Transverse colon (tissue), 4 donors: Measurements from ENCODE around the gene SOWAHA. TPM values are rescaled to one million over a fixed set of nuclear protein-coding genes. Genes with fewer than 3 reads are reported as not detected.

Experiments used
- DNase-seq: peaks from one replicate; pipeline ENCODE4 v3.0.0-alpha.2; 2019
- H3K27ac ChIP-seq, 4 donors: fragments of 200-600 bp; sonication (generic); 2 replicates each; pipeline ENCODE4 v1.5.1; 2016 to 2018; ENCODE audit warnings: inconsistent platforms in 4 of 4
- H3K27me3 ChIP-seq: fragments of 200-600 bp; sonication (generic); 2 replicates; pipeline ENCODE4 v1.5.1; 2017; ENCODE audit warnings: inconsistent platforms
- H3K36me3 ChIP-seq, 4 donors: fragments of 200-600 bp; sonication (generic); 2 replicates each; pipeline ENCODE4 v1.5.1; 2017 to 2019; ENCODE audit warnings: inconsistent platforms in 4 of 4
- H3K4me1 ChIP-seq, 4 donors: fragments of 200-600 bp; sonication (generic); 2 replicates each; pipeline ENCODE4 v1.5.1; 2017 to 2020; ENCODE audit warnings: inconsistent platforms in 4 of 4
- H3K4me3 ChIP-seq, 4 donors: fragments of 200-600 bp; sonication (generic); 1 replicate in 1 of 4; 2 replicates in 3 of 4; pipeline versions ENCODE4 v1.5.1 to v1.6.1; 2017 to 2019; ENCODE audit warnings: inconsistent platforms in 4 of 4
- H3K9me3 ChIP-seq, 2 donors: fragments of 200-600 bp; sonication (generic); 2 replicates each; pipeline ENCODE4 v1.5.1; 2017 to 2019; ENCODE audit warnings: inconsistent platforms in 2 of 2
- EP300 ChIP-seq: sonication (generic); formaldehyde crosslinking; IDR thresholded peaks from one replicate; pipeline ENCODE4 v1.6.1; 2017; ENCODE audit warnings: antibody characterized with exemption, low read depth
- POLR2A ChIP-seq: fragments of 450-650 bp; IDR thresholded peaks from one replicate; pipeline ENCODE4 v1.6.1; 2016; ENCODE audit warnings: antibody characterized with exemption, mild to moderate bottlenecking, moderate library complexity
- POLR2AphosphoS5 ChIP-seq, 3 donors: sonication (generic); formaldehyde crosslinking; IDR thresholded peaks; one replicate each; pipeline ENCODE4 v1.6.1; 2016; ENCODE audit warnings: antibody characterized with exemption in 3 of 3
- WGBS, 2 donors: methylation state at CpG; one replicate each; pipeline ENCODE4 v1.1.5; 2018; ENCODE audit warnings: low coverage in 1 of 2; 5-methylcytosine and 5-hydroxymethylcytosine counted together
- in situ Hi-C, 4 donors: fragments of 200-750 bp; cut with MboI; loops; one replicate each; pipeline versions ENCODE4 v1.15.0 to v1.15.1; 2017; ENCODE audit warnings: low sequenced_read_pairs in 3 of 4, low pct_ligation_motif_present in 1 of 4, low pct_unique_long_range_greater_than_20kb in 1 of 4
- intact Hi-C: fragments of 100-400 bp; cut with DNase I; formaldehyde crosslinking; loops from one replicate; pipeline ENCODE4 v1.15.1; 2023; ENCODE audit warnings: low total_unique reads
- total RNA-seq, 4 donors: library from RNA; depleted of rRNA; stranded (reverse); fragments of >200 nt; gene quantifications; one replicate each; pipeline ENCODE4 v1.1.0, GENCODE V29; 2016
- TF ChIP-seq, protein P1 (sequence below), 5 experiments: fragments of 200-600 bp in 3 of 5; fragments of 450-650 bp in 2 of 5; sonication (generic) in 3 of 5; IDR thresholded peaks; 1 replicate in 2 of 5; 2 replicates in 3 of 5; pipeline ENCODE4 v1.5.1; 2016 to 2017; ENCODE audit warnings: antibody characterized with exemption in 5 of 5, inconsistent platforms in 3 of 5, mild to moderate bottlenecking in 2 of 5, moderate library complexity in 1 of 5

SOWAHA gene
- total RNA-seq, 4 donors from 2014 or later, result 35.2 to 93.5 (median 76.0) TPM

DNA sequence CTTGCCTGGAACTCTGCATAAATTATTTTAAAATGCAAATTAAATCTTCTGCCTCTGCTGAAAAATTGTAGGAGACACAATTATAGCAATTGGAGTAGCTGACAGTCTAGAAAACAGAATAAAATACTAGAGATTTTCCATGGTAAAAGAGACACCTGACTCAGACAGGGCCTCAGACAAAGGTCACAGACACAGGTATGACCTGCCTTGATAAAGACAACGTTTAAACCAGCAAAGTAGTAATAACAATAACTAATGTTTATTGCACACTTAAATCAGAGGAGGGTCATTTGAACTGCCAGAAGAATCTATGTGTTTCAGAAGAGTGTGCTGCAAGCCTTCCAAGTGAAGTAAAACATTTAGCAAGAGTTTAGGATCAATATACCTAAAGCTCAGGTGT, 3.9 kb downstream of the SOWAHA start:
- TF ChIP-seq EP300, result no peak
- Histone ChIP-seq H3K27ac (no peak overlapping the region), H3K27me3 (peaks cover 25% of the 10 kb centered on the region), H3K9me3 (no peaks in the 10 kb centered on the region), H3K36me3 (no peaks in the 10 kb centered on the region), H3K4me1 (peaks cover 0 to 21% (median 17%) of the 10 kb centered on the region in 4 donors), H3K4me3 (no peak overlapping the region)
- WGBS, 2 donors, result 46 to 78% methylated on average over 1 of the region's 1 CpG
- intact Hi-C loops, result no loop called here
- in situ Hi-C loops, result loop anchor here in 2 of 4 donors (25.0 kb wide), 1 partner anchor 430 kb away; no protein-coding TSS in a partner anchor
- no peak for DNase-seq

DNA sequence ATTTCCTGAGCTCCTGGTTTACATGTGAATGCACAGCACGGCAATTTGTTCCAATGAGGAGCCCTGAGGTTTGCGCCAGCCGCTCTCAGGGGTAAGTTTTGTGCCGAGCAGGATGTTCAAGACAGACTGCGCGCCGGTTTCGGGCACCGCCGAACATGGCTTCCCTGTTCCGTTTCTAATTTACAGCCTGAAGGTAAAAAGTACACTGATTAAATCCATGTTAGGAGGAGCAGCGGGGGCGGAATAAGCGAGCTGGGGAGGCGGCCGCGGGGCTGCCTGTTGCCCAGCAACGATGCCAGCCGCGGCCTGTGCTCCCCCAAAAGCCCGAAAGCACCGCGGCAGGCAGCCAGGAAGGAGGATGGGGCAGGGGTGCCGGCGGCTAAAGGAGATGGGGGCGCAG, 6.4 kb downstream of the SOWAHA start:
- DNase-seq, result no peak
- H3K4me3 ChIP-seq, result peak overlapping the region in 1 of 4 donors; percentile 16
- H3K27ac ChIP-seq, result peak overlapping the region in 1 of 4 donors; percentile 8
- TF ChIP-seq POLR2A (no peak), POLR2AphosphoS5 (IDR thresholded peaks at IDR 0.05) (no peak), EP300 (no peak)
- TF ChIP-seq, protein P1, sequence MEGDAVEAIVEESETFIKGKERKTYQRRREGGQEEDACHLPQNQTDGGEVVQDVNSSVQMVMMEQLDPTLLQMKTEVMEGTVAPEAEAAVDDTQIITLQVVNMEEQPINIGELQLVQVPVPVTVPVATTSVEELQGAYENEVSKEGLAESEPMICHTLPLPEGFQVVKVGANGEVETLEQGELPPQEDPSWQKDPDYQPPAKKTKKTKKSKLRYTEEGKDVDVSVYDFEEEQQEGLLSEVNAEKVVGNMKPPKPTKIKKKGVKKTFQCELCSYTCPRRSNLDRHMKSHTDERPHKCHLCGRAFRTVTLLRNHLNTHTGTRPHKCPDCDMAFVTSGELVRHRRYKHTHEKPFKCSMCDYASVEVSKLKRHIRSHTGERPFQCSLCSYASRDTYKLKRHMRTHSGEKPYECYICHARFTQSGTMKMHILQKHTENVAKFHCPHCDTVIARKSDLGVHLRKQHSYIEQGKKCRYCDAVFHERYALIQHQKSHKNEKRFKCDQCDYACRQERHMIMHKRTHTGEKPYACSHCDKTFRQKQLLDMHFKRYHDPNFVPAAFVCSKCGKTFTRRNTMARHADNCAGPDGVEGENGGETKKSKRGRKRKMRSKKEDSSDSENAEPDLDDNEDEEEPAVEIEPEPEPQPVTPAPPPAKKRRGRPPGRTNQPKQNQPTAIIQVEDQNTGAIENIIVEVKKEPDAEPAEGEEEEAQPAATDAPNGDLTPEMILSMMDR (IDR thresholded peaks at IDR 0.05), result no peak
- intact Hi-C loops (no loop called here), in situ Hi-C loops (loop anchor here in 2 of 4 donors (25.0 kb wide), 1 partner anchor 432 kb away; no protein-coding TSS in a partner anchor)
- H3K4me1 ChIP-seq, result peaks cover 0 to 15% (median 9%) of the 10 kb centered on the region in 4 donors
- 62 to 74% methylated on average over 5 to 26 of the region's 26 CpGs for WGBS, 2 donors
- no peaks in the 10 kb centered on the region for H3K9me3 ChIP-seq
- H3K36me3 ChIP-seq, result no peaks in the 10 kb centered on the region
- peaks cover under 1% of the 10 kb centered on the region for H3K27me3 ChIP-seq

DNA sequence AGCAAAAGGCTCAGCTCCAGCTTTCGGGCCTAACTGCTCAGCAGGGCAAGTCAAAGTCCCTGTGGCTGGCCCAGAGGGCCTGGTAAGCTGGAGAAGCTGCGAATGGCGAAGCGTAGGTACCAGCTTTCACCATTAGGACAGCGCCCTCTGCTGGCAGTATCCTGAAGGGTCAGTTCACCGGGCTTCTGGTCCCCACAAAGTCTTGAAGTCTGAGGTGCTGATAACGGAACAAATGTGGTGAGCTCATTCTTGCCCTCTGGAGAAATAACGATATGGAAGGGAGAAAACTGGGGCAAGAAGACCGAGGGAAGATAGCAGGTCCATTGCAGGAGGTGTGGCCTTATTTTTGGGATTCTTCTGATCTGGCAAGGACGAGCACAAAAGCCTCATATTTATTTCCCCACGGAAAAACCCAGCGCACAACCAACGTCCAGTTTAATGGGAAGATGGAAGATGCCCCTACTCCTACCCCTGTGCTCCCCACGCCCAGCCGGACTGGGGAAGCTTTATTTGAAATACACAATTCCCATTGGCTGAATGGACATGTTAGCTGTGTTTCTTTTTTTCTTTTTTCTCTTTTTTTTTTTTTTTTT, 7.2 kb downstream of the SOWAHA start:
- TF ChIP-seq, protein P1 (IDR thresholded peaks at IDR 0.05), result peak; percentile 84 to 98 (median 90)
- TF ChIP-seq EP300, result no peak
- TF ChIP-seq POLR2A, result no peak
- TF ChIP-seq POLR2AphosphoS5 (IDR thresholded peaks at IDR 0.05), result peak in 1 of 3 donors; percentile 20
- in situ Hi-C loops, result loop anchor here in 2 of 4 donors (25.0 kb wide), 1 partner anchor 433 kb away; no protein-coding TSS in a partner anchor
- 27 to 50% methylated on average over 6 to 15 of the region's 15 CpGs for WGBS, 2 donors
- intact Hi-C loops, result no loop called here
- H3K4me3 ChIP-seq, result peak overlapping the region in 1 of 4 donors; percentile 16
- no peaks in the 10 kb centered on the region for H3K36me3 ChIP-seq
- H3K4me1 ChIP-seq, result peaks cover 0 to 15% (median 9%) of the 10 kb centered on the region in 4 donors
- H3K27ac ChIP-seq, result peak overlapping the region in 2 of 4 donors; percentile 8 to 47
- DNase-seq, result peak; percentile 95
- peaks cover 5% of the 10 kb centered on the region for H3K27me3 ChIP-seq
- no peaks in the 10 kb centered on the region for H3K9me3 ChIP-seq

DNA sequence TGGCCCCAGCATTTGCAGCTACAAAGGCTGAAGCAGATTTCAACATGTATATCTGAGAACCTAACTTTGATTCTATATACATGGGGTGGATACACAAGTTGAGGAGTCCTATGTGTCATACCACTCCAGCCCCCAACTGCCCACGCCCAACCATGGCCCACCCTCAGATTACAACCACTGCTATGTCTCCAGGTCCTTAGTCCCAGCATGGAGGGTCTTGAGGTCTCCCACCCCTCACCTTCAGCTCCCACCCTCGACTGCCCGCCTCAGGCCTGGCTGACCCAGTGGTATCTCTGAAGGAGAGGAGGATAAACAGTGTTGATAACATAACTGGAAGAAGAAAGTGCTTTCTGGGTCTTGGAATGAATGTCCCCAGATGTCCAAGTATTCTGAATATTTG, 8.2 kb downstream of the SOWAHA start:
- Histone ChIP-seq H3K36me3 (no peaks in the 10 kb centered on the region), H3K27ac (no peak overlapping the region), H3K27me3 (peaks cover 13% of the 10 kb centered on the region), H3K4me1 (peaks cover 0 to 15% (median 9%) of the 10 kb centered on the region in 4 donors), H3K9me3 (no peaks in the 10 kb centered on the region), H3K4me3 (no peak overlapping the region)
- in situ Hi-C loops (loop anchor here in 2 of 4 donors (25.0 kb wide), 1 partner anchor 434 kb away; no protein-coding TSS in a partner anchor), intact Hi-C loops (no loop called here)
- no peak for DNase-seq
- TF ChIP-seq, protein P1 (IDR thresholded peaks at IDR 0.05), result no peak
- TF ChIP-seq EP300, result no peak
- no peak for TF ChIP-seq POLR2A
- TF ChIP-seq POLR2AphosphoS5 (IDR thresholded peaks at IDR 0.05), result no peak
- 84% methylated on average over 3 of the region's 3 CpGs; no CpG with 5 or more reads in 1 of the 2 donors for WGBS, 2 donors
